CD14-positive monocyte (primary cell): Measurements from ENCODE around the gene PRICKLE4. TPM values are rescaled to one million over a fixed set of nuclear protein-coding genes. Genes with fewer than 3 reads are reported as not detected.

ENCODE experiments used
- DNase-seq, 3 donors: peaks; one replicate each; pipeline ENCODE4 v3.0.0-alpha.2; 2011 to 2022
- H2AFZ ChIP-seq: 2 replicates; pipeline ENCODE4 v1.6.0; 2012; ENCODE audit warnings: mild to moderate bottlenecking, low read depth, low read length, inconsistent platforms; ENCODE audit not compliant: insufficient read depth, poor library complexity, severe bottlenecking
- H3K27ac ChIP-seq, 2 donors: 1 replicate in 1 of 2; 2 replicates in 1 of 2; pipeline ENCODE4 v1.5.1; 2012 to 2013; ENCODE audit warnings: low read length in 2 of 2, control low read depth in 1 of 2, inconsistent platforms in 1 of 2, low read depth in 1 of 2, mild to moderate bottlenecking in 1 of 2
- H3K27me3 ChIP-seq, 2 donors: one replicate each; pipeline versions ENCODE4 v1.6.0 to v1.6.1; 2011 to 2013; ENCODE audit warnings: low read length in 2 of 2; ENCODE audit not compliant: control insufficient read depth in 2 of 2, insufficient read depth in 2 of 2
- H3K36me3 ChIP-seq, 2 donors: replicated peaks in 1 of 2; 1 replicate in 1 of 2; 2 replicates in 1 of 2; pipeline versions ENCODE4 v1.5.1 to v1.6.1; 2012 to 2013; ENCODE audit warnings: low read length in 2 of 2, control low read depth in 1 of 2, inconsistent platforms in 1 of 2, mild to moderate bottlenecking in 1 of 2; ENCODE audit not compliant: insufficient read depth in 2 of 2, control insufficient read depth in 1 of 2
- H3K4me1 ChIP-seq, 2 donors: 1 replicate in 1 of 2; 2 replicates in 1 of 2; pipeline versions ENCODE4 v1.5.1 to v1.6.1; 2012 to 2013; ENCODE audit warnings: low read length in 2 of 2, control low read depth in 1 of 2, inconsistent platforms in 1 of 2, mild to moderate bottlenecking in 1 of 2, moderate library complexity in 1 of 2; ENCODE audit not compliant: insufficient read depth in 2 of 2, control insufficient read depth in 1 of 2
- H3K4me2 ChIP-seq: replicated peaks from 2 replicates; pipeline ENCODE3; 2012; ENCODE audit warnings: low read length, moderate library complexity, mild to moderate bottlenecking; ENCODE audit not compliant: poor library complexity, severe bottlenecking; ENCODE audit errors: extremely low read depth
- H3K4me3 ChIP-seq, 3 experiments: fragments of 200-600 bp in 1 of 3; sonication (generic) in 1 of 3; replicated peaks in 1 of 3; 1 replicate in 2 of 3; 2 replicates in 1 of 3; pipeline ENCODE4 v1.5.1; 2011 to 2013; ENCODE audit warnings: low read length in 3 of 3, mild to moderate bottlenecking in 3 of 3, control low read depth in 2 of 3, low read depth in 2 of 3, inconsistent platforms in 1 of 3, moderate library complexity in 1 of 3
- H3K79me2 ChIP-seq: 2 replicates; pipeline ENCODE4 v1.6.0; 2012; ENCODE audit warnings: mild to moderate bottlenecking, control low read depth, inconsistent platforms, low read length, moderate library complexity; ENCODE audit not compliant: insufficient read depth
- H3K9ac ChIP-seq: 2 replicates; pipeline ENCODE4 v1.6.0; 2017; ENCODE audit warnings: low read length, mild to moderate bottlenecking; ENCODE audit not compliant: insufficient read depth, poor library complexity, severe bottlenecking
- H3K9me3 ChIP-seq, 2 donors: replicated peaks in 1 of 2; 1 replicate in 1 of 2; 2 replicates in 1 of 2; pipeline versions ENCODE4 v1.5.1 to v1.6.1; 2012 to 2013; ENCODE audit warnings: low read length in 2 of 2, control low read depth in 1 of 2; ENCODE audit not compliant: control insufficient read depth in 1 of 2, insufficient read depth in 1 of 2
- H4K20me1 ChIP-seq: 2 replicates; pipeline ENCODE4 v1.6.0; 2012; ENCODE audit warnings: mild to moderate bottlenecking, low read length, control low read depth, moderate library complexity; ENCODE audit not compliant: insufficient read depth
- H3K27ac Mint-ChIP-seq, 7 donors: one replicate each; pipeline ENCODE4 v1.8.0; 2020; ENCODE audit warnings: mild to moderate bottlenecking in 7 of 7, mixed read lengths in 7 of 7, moderate library complexity in 6 of 7, inconsistent platforms in 2 of 7
- H3K27me3 Mint-ChIP-seq, 3 donors: one replicate each; pipeline ENCODE4 v1.8.0; 2021 to 2022; ENCODE audit warnings: low read depth in 3 of 3, mild to moderate bottlenecking in 3 of 3, mixed read lengths in 3 of 3, moderate library complexity in 3 of 3, inconsistent platforms in 1 of 3
- H3K36me3 Mint-ChIP-seq, 2 donors: one replicate each; pipeline ENCODE4 v1.8.0; 2020; ENCODE audit warnings: mixed read lengths in 2 of 2, inconsistent platforms in 1 of 2, mild to moderate bottlenecking in 1 of 2
- H3K4me1 Mint-ChIP-seq: one replicate; pipeline ENCODE4 v1.8.0; 2020; ENCODE audit warnings: mild to moderate bottlenecking, mixed read lengths
- H3K4me3 Mint-ChIP-seq, 2 donors: one replicate each; pipeline ENCODE4 v1.8.0; 2020; ENCODE audit warnings: mild to moderate bottlenecking in 2 of 2, mixed read lengths in 2 of 2, moderate library complexity in 1 of 2
- H3K9me3 Mint-ChIP-seq, 7 donors: one replicate each; pipeline ENCODE4 v1.8.0; 2020 to 2022; ENCODE audit warnings: mixed read lengths in 7 of 7, mild to moderate bottlenecking in 6 of 7, moderate library complexity in 6 of 7, inconsistent platforms in 2 of 7
- WGBS: methylation state at CpG from one replicate; pipeline ENCODE4 v1.1.5; 2013; ENCODE audit warnings: missing lambda C conversion rate; ENCODE audit not compliant: insufficient coverage; 5-methylcytosine and 5-hydroxymethylcytosine counted together
- intact Hi-C, 2 donors: fragments of 100-400 bp; cut with micrococcal nuclease; formaldehyde crosslinking; loops; one replicate each; pipeline versions ENCODE4 v1.15.0 to v1.15.1; 2023
- polyA plus RNA-seq, 3 donors: library from polyadenylated mRNA; depleted of rRNA in 1 of 3; unstranded in 2 of 3; stranded (reverse) in 1 of 3; fragments of 300-500 nt in 2 of 3; fragments of >200 nt in 1 of 3; fragmentation: Illumina TruSeq in 2 of 3; gene quantifications; 1 replicate in 2 of 3; 2 replicates in 1 of 3; pipeline ENCODE4 v1.2.3, GENCODE V29; 2012 to 2021
- TF ChIP-seq, protein P1 (sequence below): fragments of 200-600 bp; IDR thresholded peaks from one replicate; pipeline ENCODE4 v1.8.0; 2022; ENCODE audit warnings: antibody characterized with exemption, mild to moderate bottlenecking

The PRICKLE4 gene
- polyA plus RNA-seq, 3 donors: 0.88 TPM; not detected in 2

DNA sequence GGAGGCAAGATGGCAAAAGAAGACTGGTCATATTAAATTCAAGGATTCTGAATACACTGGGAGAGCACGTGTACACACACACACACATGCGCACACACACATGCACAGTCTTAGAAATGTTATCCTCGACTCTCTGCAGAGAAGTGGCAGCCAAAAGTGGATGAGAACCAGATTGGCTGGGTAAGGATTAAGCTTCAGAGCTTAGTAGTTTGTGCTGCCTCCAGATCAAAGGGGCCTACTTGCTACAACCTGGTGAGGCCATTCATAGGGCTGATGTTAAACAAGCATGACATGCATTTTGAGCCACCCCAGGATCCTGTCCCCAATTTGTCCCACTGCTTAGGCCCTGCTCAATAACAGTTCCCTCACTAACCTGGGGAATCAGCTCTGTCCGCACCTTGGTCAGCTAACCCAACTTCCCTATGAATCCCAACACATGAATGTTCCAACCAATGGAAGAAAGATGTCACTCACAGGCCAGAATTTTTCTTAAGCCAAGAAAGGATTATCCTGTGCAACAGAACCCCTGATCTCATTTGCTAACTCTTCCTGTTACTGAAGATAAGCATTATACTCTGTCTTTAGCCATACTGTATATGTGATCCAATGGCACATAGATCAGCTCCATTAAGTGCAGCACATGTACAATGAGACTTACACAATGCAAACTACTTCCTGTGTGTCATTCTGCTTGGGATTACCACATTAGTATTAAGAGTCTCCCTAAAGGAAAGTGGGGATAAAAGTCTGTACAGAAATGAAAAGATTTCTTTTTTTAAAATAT is 37.9 kb downstream of the PRICKLE4 start:
- H3K4me1 ChIP-seq: peaks cover 0 to 5% of the 10 kb centered on the region in 2 donors
- intact Hi-C loops: no loop called here
- peaks cover 2 to 3% of the 10 kb centered on the region in 2 donors for H3K36me3 Mint-ChIP-seq
- 100% methylated on average over 1 of the region's 4 CpGs for WGBS
- DNase-seq: peak; percentile 5 to 42 (median 6)
- no peak overlapping the region for H2AFZ ChIP-seq
- peaks cover 0 to 3% (median 0%) of the 10 kb centered on the region in 7 donors for H3K9me3 Mint-ChIP-seq
- no peak overlapping the region for H3K27ac ChIP-seq
- peak overlapping the region in 1 of 7 donors; percentile 68 for H3K27ac Mint-ChIP-seq
- H3K27me3 ChIP-seq: no peaks in the 10 kb centered on the region
- H3K4me1 Mint-ChIP-seq: peaks cover 19% of the 10 kb centered on the region
- H4K20me1 ChIP-seq: no peaks in the 10 kb centered on the region
- peaks cover 0 to 1% (median 0%) of the 10 kb centered on the region in 3 donors for H3K27me3 Mint-ChIP-seq
- no peaks in the 10 kb centered on the region for H3K79me2 ChIP-seq
- no peaks in the 10 kb centered on the region for H3K9me3 ChIP-seq
- H3K4me3 ChIP-seq: no peak overlapping the region
- no peaks in the 10 kb centered on the region for H3K36me3 ChIP-seq
- no peak overlapping the region for H3K4me2 ChIP-seq
- H3K9ac ChIP-seq: no peak overlapping the region
- TF ChIP-seq, protein P1, sequence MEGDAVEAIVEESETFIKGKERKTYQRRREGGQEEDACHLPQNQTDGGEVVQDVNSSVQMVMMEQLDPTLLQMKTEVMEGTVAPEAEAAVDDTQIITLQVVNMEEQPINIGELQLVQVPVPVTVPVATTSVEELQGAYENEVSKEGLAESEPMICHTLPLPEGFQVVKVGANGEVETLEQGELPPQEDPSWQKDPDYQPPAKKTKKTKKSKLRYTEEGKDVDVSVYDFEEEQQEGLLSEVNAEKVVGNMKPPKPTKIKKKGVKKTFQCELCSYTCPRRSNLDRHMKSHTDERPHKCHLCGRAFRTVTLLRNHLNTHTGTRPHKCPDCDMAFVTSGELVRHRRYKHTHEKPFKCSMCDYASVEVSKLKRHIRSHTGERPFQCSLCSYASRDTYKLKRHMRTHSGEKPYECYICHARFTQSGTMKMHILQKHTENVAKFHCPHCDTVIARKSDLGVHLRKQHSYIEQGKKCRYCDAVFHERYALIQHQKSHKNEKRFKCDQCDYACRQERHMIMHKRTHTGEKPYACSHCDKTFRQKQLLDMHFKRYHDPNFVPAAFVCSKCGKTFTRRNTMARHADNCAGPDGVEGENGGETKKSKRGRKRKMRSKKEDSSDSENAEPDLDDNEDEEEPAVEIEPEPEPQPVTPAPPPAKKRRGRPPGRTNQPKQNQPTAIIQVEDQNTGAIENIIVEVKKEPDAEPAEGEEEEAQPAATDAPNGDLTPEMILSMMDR: no peak
- no peak overlapping the region for H3K4me3 Mint-ChIP-seq

DNA sequence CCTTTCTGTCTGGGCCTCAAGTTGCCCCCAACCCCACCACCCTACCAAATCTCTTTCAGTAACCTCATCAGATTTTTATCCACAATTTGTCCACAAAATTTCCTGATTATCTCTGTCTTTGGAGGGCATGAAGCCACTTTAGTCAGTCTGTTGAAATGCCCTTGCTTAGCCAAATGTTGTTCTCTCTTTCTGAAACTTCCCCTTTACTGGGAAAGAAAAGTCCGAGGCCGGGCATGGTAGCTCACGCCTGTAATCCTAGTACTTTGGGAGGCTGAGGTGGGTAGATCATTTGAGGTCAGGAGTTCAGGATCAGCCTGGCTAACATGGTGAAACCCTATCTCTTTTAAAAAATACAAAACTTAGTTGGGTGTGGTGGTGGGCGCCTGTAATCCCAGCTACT is 40.7 kb downstream of the PRICKLE4 start:
- no peaks in the 10 kb centered on the region for H3K36me3 ChIP-seq
- H3K79me2 ChIP-seq: no peaks in the 10 kb centered on the region
- TF ChIP-seq, protein P1: no peak
- no peak overlapping the region for H3K9ac ChIP-seq
- H3K27me3 Mint-ChIP-seq: peaks cover 0 to 1% (median 0%) of the 10 kb centered on the region in 3 donors
- H3K36me3 Mint-ChIP-seq: peaks cover 2 to 4% of the 10 kb centered on the region in 2 donors
- DNase-seq: no peak
- WGBS: no CpG with 5 or more reads among the region's 4 CpGs
- H3K9me3 Mint-ChIP-seq: peaks cover 0 to 3% (median 0%) of the 10 kb centered on the region in 7 donors
- no peaks in the 10 kb centered on the region for H3K27me3 ChIP-seq
- no peaks in the 10 kb centered on the region for H3K9me3 ChIP-seq
- H3K4me2 ChIP-seq: no peak overlapping the region
- H4K20me1 ChIP-seq: no peaks in the 10 kb centered on the region
- H3K4me1 Mint-ChIP-seq: peaks cover 28% of the 10 kb centered on the region
- peaks cover 9 to 13% of the 10 kb centered on the region in 2 donors for H3K4me1 ChIP-seq
- H3K27ac Mint-ChIP-seq: peak overlapping the region in 1 of 7 donors; percentile 71
- H3K27ac ChIP-seq: no peak overlapping the region
- H2AFZ ChIP-seq: no peak overlapping the region
- no peak overlapping the region for H3K4me3 Mint-ChIP-seq
- H3K4me3 ChIP-seq: no peak overlapping the region
- intact Hi-C loops: no loop called here
